NCI-H146 treated with DMSO at 0.1 percent for 48 hours (cell line): ENCODE measurements around the gene LKAAEAR1.
A peak's percentile ranks its signal among the peaks of the same experiment; 100 is the strongest.
"Not testable (repeated sequence)": the region's sequence is repeated elsewhere in the genome, so short reads cannot be mapped to it uniquely, and the experiment has no call there.

Experiments used
- DNase-seq: peaks from one replicate; lab custom pipeline; 2025; ENCODE audit not compliant: unreplicated experiment; lab: John Stamatoyannopoulos, UW

The LKAAEAR1 gene

GRCh38 chr20:64083804-64084684, at the start of gene LKAAEAR1:
LKAAEAR1 (minus strand) TSS chr20:64084398; CDS start chr20:64084219, 179 bp downstream.
- no peak for DNase-seq

GRCh38 chr20:64131406-64131805, 47.2 kb upstream of the LKAAEAR1 start:
- peak; percentile 41 for DNase-seq

GRCh38 chr20:64130876-64131275, 46.7 kb upstream of the LKAAEAR1 start:
- no peak for DNase-seq

GRCh38 chr20:64130271-64130670, 46.1 kb upstream of the LKAAEAR1 start:
- DNase-seq: no peak

GRCh38 chr20:64129146-64129782, 45.1 kb upstream of the LKAAEAR1 start:
- no peak for DNase-seq

GRCh38 chr20:64123517-64123916, 39.3 kb upstream of the LKAAEAR1 start:
- not testable (repeated sequence) for DNase-seq

GRCh38 chr20:64122927-64123326, 38.7 kb upstream of the LKAAEAR1 start:
- DNase-seq: not testable (repeated sequence)

- DNase-seq: no peak
Measured at GRCh38 chr20:64121586-64121985, 37.4 kb upstream of the LKAAEAR1 start.

GRCh38 chr20:64119681-64120341, 35.6 kb upstream of the LKAAEAR1 start:
- DNase-seq: no peak

GRCh38 chr20:64119301-64119680, 35.1 kb upstream of the LKAAEAR1 start:
- no peak for DNase-seq

GRCh38 chr20:64117432-64117777, 33.2 kb upstream of the LKAAEAR1 start:
- DNase-seq: not testable (repeated sequence)

- DNase-seq: no peak
Measured at GRCh38 chr20:64116541-64117431, 32.6 kb upstream of the LKAAEAR1 start.

- DNase-seq: no peak
Measured at GRCh38 chr20:64116016-64116415, 31.8 kb upstream of the LKAAEAR1 start.

- DNase-seq: no peak
Measured at GRCh38 chr20:64115171-64115911, 31.1 kb upstream of the LKAAEAR1 start.

- no peak for DNase-seq
Measured at GRCh38 chr20:64114356-64114971, 30.3 kb upstream of the LKAAEAR1 start.

- no peak for DNase-seq
Measured at GRCh38 chr20:64113796-64114355, 29.7 kb upstream of the LKAAEAR1 start.

- DNase-seq: no peak
Measured at GRCh38 chr20:64113444-64113775, 29.2 kb upstream of the LKAAEAR1 start.

GRCh38 chr20:64112691-64113443, 28.7 kb upstream of the LKAAEAR1 start:
- DNase-seq: no peak
